ENCODE data around the gene ARHGEF16.
A peak's percentile ranks its signal among the peaks of the same experiment; 100 is the strongest.

The ARHGEF16 gene

DNA sequence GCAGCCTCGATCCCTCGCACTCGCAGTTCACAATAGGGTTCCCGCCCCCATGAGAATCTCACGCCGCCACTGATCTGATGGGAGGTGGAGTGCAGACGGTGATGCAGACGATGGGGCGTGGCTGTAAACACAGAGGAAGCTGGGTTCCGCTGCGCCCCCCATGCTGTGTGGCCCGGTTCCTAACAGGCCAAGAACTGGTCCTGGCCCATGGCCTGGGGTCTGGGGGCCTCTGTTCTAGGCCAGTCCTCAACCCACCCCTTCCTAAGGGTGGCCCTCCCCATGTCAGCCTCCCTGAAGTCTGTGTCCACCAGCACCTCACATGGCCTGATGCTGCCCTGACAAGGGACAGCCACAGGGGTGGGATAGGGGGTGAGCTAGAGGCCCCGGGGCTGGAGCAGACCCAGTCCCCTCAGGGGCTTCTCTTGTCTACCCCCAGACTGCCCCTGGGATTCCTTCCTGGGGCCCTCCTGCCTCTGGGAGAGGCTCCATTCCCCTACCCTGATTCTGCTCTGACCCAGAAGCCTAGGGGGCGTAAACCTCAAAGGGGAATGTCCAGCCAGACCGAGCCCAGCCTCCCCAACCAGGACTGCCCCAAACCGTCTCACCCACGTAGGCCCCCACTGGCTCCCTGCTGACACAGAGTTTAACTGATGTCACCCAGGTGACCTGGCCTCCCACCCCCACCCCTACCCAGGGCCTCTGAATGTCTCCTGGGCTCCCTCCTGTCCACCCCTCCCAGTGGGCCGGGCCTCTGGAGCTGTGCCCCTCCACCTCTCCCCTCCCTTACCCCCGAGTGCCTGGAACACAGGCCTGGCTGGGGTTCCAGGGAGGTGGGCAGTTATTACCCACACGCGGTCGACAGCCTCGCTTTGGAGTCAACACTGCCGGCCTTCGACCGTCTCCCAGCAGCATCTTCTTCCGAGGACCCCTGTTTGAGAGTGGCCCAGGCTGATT lies 14.8 kb upstream of the ARHGEF16 start:
- DNase-seq, result no peak

DNA sequence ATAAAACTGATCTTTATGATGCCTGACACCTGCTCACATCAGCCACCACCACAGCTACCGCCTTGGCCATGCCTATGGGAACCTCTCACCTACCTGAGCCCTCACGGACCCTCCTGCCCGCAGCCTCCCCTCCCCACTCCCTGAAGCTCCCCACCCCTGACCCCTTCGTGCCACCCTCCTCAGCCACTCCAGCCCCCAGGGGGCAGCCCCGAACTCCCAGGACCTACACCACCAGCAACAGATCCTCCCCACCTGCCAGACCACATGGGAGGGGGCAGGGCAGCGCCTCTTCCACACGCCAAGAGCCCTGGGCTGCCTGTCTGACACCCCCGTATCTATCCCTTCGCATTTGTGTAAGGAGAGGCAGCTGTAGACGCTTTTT lies 14.2 kb upstream of the ARHGEF16 start:
- no peak for DNase-seq

GRCh38 chr1:3440711-3441409 lies 13.6 kb upstream of the ARHGEF16 start:
- DNase-seq, result no peak

- DNase-seq, result no peak
Measured at GRCh38 chr1:3441410-3441847, 13.0 kb upstream of the ARHGEF16 start.

DNA sequence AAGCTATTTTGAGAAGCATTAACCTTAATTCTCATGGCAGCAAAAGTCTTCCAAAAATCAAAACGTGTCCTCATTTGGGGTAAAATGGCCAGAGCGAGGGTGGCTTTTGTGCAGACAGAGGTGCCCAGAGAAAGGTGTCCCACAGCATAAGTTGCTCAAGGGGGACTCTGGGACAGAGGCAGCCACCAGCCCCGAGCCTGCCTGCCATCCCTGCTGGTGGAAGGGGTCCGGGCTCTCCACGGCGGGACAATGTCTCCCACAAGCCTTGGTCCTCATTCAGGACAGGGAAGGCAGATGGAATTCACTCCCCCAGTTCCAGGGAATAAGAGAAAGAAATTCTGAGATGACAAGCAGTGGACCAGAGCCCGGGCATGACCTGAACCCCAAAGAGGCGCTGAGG lies 12.6 kb upstream of the ARHGEF16 start:
- DNase-seq, result no peak

DNA sequence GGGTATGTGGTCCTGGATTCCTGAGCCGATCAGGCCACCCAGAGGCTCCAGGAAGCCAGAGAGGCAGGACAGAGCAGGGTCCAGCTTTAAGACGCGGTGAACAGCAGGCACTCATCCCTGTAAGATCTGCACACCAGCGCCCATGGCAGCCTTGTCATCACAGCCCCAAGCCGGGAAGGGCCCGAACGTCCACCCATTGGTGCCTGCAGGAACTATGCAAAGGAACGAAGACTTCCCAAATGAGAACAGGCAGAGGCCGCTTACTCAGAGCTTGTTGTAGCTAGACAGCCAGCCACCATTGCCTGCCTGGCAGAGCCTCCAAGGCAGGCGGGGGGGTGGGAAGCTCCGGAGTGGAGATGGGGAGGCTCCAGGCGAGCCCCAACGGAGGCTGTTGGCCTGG lies 12.1 kb upstream of the ARHGEF16 start:
- no peak for DNase-seq

DNA sequence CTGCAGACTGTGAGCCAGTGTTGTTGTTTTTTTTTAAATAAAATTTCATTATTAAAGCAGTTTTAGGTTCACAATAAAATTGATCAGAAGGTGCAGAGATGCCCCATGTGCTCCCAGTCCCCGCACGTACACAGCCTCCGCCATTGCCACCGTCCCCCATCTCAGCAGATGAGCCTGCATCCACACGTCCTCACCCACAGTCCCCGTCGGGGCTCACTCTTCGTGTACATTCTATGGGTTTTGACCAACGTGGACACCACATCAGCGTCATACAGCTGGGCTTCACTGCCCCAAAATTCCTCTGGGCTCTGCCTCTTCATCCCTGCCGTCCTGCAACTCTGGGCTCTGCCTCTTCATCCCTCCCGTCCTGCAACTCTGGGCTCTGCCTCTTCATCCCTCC lies 11.6 kb upstream of the ARHGEF16 start:
- DNase-seq, result no peak

GRCh38 chr1:3443807-3444206 lies 10.7 kb upstream of the ARHGEF16 start:
- no peak for DNase-seq

- DNase-seq, result no peak
Measured at GRCh38 chr1:3444298-3444697, 10.2 kb upstream of the ARHGEF16 start.

- no peak for DNase-seq
Measured at GRCh38 chr1:3444736-3445135, 9.7 kb upstream of the ARHGEF16 start.

- DNase-seq, result no peak
Measured at GRCh38 chr1:3450202-3450863, 4.1 kb upstream of the ARHGEF16 start.

GRCh38 chr1:3450983-3451382 lies 3.5 kb upstream of the ARHGEF16 start:
- DNase-seq, result no peak

DNA sequence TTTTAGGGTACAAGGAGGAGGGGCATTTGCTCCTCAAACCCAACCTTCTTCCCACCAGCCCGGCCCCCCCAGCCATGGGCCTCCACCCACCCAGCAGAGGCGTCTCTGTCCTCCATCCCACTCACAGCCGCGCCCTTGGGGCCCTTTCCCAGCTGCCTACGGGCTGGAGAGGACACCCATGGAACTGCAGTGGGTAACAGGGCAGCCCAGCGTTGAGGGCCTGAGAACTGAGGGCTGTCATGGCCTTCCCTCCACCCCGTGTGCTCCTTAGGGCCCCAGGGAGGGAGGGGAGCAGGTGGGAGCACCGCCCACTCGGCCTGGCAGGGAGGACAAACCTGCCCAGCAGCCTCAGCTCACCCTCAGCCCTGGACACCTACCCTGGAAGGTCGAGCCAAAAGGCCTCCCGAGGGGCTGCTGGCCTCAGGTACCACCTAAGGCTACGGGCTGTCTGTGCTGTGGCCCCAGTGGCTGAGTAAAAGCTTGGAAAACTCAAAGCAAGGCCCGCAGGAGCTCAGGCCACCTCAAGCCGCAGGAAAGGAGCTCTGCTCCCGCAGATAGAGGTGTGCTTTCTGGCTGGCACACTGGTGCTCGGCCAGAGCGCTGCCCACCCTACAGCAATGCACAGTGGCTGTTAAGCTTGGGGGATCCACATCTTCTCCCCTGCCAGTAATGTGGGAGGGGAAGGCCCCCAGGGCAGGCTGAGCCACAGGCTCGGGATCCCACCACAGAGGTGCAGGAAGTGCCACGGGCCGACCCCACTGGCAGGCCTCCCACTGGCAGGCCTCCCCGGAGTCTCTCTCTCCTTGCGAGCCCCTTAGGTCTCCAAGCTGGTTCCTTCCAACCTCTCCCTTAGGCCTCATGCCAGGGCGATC lies 2.2 kb upstream of the ARHGEF16 start:
- no peak for DNase-seq

GRCh38 chr1:3452866-3453175 lies 1.6 kb upstream of the ARHGEF16 start:
- DNase-seq, result no peak

DNA sequence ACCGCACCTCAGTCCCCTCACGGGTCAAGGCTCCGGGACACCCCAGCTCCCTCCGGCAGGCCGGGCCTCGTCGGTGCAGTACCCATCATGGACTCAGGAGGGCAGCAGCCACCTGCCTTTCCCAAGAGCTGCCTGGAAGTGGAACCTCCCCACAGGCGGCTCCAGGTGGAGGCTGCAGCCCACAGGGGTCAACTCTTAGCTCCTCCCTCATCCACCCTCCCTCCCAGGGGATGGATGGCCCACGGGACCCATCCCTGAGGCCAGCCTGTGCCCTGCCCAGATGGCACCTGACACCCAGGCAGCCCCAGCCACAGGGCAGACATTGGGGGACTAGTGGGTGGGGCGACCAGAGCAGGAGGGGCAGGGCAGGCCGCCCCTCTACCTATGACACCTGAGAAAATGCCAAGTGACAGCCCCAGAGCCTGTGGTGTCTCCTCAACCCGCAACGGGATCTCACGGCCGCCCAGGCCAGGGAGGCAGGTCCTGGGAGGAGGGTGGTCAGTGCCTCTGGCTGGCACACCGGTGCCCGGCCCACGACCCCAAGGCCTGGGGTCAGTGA lies 1.2 kb upstream of the ARHGEF16 start:
- DNase-seq, result peak in 1 of 2 experiments; percentile 43

DNA sequence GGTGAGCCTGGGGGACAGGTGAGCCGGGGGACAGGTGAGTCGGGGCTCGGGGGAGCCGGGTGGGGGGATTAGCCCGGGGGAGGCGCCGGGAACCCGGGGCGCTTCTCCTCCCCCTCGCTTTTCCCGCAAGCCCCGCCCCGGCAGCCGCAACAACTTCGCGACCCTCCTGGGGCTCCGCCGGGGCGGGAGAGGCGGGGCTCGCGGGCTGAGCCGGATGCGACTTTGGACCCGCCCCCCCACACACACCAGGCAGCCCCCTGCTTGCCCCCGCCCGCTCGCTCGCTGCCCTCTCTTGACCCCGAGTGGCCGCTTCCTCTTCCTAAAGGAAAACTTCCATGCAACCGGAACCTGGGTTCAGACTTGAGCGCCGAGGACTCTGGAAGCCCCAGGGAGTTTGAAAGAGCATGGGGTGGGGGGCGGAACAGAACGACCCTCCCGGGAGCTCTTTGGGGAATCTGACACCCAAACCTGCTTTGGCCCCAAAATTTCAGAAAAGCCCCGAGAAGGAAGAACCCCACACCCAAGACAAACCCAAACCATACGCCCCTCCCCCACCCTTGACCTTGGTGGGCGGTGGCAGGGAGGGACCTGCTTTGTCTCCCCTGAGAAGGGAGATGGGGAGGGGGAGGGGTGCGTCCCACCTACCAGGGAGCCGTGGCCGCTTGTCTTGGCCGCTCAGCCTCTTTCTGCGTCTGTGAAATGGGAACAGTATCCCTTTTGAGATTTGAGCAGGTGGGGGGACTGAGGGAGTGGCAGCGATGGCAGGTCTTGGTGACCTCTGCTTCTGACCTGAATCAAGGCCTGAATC lies 550 bp downstream of the ARHGEF16 start:
- no peak for DNase-seq

GRCh38 chr1:3455670-3456448 lies 1.4 kb downstream of the ARHGEF16 start:
- no peak for DNase-seq

GRCh38 chr1:3456449-3456963 lies 2.0 kb downstream of the ARHGEF16 start:
- no peak for DNase-seq

GRCh38 chr1:3456964-3457909 lies 2.8 kb downstream of the ARHGEF16 start:
- no peak for DNase-seq

Data from NCI-H524 (cell line).